CD4-positive, alpha-beta T cell treated with Interleukin-6 at 100 ng/mL for 8 hours (primary cell): ENCODE data around the gene EVX1.

Experiments used
- DNase-seq: peaks from one replicate; pipeline ENCODE4 v3.0.0-alpha.2; 2020; ENCODE audit warnings: mixed read lengths, low spot score

Gene EVX1

GRCh38 chr7:27242555-27243339 is at the start of gene EVX1:
TSS of gene EVX1 (plus strand) at chr7:27242802. CDS start at chr7:27243031, 229 bp downstream.
- no peak for DNase-seq

- DNase-seq, result no peak
Observed at GRCh38 chr7:27193335-27194001, 49.1 kb upstream of the EVX1 start.

GRCh38 chr7:27194002-27194352 is 48.6 kb upstream of the EVX1 start:
- no peak for DNase-seq

DNA sequence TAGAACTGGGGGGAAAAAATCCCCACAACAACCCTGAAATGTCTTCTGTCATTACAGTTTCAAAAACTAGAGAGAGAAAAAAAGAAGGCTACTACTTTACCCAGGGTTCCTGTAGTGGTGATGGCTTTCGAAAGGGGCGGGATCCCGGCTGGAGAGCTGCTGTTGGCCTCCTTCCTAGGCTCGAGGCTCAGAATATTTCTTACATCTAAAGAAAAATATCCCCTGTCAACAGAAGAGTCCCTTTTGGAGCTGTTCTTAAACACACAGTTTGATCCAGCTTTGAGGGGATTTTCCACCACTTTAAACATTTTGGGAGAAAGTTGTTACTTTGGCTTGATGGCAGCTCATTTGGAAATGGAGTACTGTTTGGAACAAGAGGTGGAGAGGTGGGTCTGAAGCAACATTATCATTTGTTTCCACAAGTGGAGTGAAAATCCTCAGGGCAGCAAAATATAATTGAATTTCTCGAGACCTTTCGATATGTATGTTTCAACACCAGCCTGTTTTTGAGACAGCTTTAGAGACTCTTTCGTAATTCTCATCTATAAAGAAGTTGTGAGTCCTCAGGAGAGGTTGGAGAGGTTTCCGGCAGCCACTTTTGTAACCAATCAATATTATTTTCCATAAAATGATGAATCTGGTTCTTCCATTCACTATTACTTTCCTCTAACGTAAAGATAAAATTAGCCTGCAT is 47.8 kb upstream of the EVX1 start:
- no peak for DNase-seq

DNA sequence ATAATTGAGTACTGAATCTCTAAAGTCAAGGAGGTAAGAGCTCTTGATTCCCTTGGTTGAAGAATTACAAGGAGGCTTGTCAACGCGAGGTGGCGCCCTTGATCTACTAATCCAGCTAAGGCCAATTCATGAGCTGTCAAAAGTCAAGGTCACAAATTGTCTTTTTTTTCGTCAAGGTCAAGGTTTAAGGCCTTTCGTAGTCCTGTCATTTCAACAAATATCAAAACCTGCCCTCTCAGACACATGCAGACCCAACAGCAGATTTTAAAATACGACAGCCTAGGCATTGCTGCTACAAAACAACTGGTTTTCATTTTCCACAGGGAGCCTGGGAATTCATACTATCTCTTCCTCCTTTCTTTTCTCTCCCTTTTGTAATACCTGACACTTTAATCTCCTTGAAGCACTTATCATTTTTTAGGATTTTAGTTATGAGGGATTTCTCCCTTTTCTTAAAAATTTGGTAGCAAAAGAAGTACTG is 46.3 kb upstream of the EVX1 start:
- DNase-seq, result peak; percentile 73

DNA sequence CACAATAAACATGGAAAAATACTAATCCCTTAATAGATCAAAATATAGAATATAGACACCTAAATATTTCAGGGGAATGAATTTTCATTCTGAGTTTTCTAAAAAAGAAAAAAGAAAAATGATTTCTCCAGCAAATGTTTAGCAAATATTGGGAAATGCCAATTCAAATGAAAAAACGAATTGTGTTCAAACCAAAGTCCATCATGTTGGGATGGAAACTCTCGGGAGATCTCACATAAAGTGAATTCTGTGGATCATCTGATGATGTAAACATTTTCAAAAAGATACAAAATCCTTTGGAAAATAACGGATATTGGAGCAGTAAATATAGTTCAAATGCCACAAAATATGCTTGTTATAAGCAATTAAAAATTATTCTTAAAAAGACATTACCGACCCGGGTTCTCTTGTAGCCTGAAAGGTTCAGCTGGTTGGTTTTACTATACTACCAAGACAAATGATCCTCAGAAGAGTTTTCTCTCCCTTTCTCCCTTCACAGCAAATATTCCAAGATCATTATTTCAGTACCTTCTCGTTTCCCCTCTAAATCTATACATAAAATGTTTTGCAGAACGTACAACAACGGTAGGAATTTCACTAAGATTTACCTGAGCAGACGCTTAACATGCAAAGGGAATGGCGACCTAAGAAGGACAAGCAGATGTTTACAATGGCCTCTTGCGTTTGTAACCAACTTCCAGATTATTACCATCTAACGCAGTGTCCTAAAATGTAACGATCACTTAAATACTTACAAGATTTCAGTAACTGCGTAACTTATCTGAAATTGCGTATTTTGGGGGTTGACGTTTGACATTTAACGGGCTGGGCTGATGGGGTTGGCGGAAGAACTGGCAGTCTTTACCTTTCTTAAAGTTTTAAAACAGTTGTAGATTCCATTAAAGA is 45.2 kb upstream of the EVX1 start:
- DNase-seq, result no peak

DNA sequence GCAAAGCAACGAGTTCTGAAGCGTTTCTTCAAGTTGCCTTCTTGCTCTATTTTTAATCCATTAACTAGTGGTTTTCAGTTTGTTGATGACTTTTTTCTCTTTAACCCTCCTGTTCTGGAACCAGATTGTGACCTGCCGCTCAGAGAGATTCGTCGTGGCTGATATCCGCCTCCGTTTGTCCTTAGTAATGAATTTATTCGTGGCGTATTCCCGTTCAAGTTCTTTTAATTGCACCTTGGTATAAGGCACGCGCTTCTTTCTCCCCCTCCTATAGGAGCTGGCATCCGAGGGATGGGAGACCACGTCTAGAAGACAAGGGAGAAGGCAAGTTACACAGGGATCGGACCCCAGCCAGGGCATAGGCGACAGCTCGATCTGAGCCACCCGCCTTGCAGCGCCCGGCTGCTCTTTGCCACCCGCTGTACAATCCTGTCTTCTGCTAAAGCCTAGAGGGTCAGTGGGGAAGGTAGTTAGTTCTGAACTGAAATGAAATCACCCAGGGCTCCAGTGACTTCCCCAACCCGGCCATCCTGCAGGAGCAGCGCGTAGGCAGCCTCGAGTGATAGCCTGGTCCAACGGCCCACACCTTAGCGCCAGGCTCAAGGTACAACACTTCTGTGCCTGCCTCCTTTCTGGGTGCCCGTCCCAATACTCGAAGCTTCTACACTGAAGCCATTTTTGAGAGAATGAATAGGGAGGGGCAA is 44.3 kb upstream of the EVX1 start:
- DNase-seq, result no peak

DNA sequence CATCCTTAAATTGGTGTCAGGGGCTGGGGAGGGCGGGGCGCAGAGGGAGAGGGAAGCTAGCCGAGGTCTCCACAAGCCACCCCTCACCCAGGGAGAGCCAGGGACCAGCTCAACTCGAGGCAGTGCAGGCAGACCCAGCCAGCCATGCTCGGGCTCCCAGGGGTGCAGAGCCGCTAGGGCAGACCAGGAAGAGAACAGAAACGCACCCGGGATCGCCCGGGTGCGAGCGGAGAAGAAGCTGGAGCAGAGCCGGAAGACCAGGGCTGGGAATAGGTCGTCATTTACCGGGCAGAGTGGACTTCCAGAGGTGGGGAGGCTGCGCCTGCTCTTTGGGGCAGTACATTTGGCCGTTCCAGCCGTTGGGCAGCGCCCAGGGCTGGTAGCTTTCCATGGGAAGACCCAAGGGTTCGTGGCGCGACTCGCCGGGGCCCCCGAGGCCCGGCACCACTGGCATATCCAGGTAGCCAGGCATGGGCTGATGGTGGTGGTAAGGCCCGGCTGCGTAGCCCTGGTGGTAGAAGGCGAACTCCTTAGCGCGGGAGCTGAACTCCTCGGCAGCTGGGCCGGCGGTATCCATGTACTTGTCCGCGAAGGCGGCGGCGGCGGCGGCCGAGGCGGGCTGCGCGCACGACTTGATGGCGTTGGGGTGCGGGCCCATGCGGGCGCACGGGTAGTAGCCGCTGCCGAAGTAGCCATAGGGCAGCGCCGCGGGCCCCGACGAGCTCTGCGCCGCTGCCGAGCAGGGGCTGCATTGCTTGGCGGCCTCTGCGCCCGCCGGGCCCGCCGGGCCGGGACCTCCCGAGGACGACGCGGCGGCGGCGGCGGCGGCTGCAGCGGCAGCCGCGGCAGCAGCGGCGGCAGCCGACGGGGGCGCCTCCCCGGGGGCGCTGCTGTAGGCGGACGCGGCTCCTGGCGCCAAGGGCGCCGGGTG is 43.5 kb upstream of the EVX1 start:
- DNase-seq, result no peak

GRCh38 chr7:27199849-27200760 is 42.5 kb upstream of the EVX1 start, which contains the start of gene HOXA13:
TSS of gene HOXA13 (minus strand) at chr7:27200091. CDS start at chr7:27200077, 14 bp downstream.
- DNase-seq, result no peak

GRCh38 chr7:27200761-27201579 is 41.6 kb upstream of the EVX1 start:
- DNase-seq, result no peak

- DNase-seq, result no peak
Observed at GRCh38 chr7:27201580-27202017, 41.0 kb upstream of the EVX1 start.

GRCh38 chr7:27202018-27202861 is 40.4 kb upstream of the EVX1 start:
- no peak for DNase-seq

- DNase-seq, result no peak
Observed at GRCh38 chr7:27202862-27203134, 39.8 kb upstream of the EVX1 start.

- no peak for DNase-seq
Observed at GRCh38 chr7:27203365-27203953, 39.1 kb upstream of the EVX1 start.

- no peak for DNase-seq
Observed at GRCh38 chr7:27203964-27204594, 38.5 kb upstream of the EVX1 start.

DNA sequence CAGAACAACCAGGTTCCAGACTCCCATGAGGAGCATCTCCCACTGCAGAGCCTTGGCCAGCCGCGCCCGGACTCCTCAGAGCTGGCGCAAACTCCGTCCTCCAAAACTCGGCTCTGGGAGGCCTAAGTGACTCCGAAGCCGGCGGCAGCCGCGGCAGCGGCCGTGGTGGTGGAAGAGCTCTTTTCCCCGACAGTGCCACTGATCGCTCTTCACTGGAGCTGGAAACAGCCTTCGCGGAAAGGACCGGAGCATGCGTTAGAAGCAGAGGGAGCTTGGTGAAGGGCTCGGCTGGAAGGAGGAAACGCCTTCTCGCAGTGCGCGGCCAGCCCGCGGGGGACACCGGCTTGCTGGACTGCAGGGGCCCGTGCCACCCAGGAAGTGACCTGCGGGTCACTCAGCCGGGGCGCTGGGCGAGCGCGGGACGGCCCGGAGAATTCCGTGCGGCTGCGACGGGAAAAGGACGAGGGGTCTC is 37.7 kb upstream of the EVX1 start:
- DNase-seq, result no peak
